GM23338 (cell line): ENCODE data around the gene TSPAN3.

ENCODE experiments used
- CREB1 ChIP-seq: fragments of 250-450 bp; sonication (Bioruptor Pico); IDR thresholded peaks from 2 replicates; pipeline ENCODE4 v1.5.0; 2020; ENCODE audit warnings: low read depth, mild to moderate bottlenecking, moderate library complexity
- EZH2 ChIP-seq: fragments of 200-600 bp; sonication (generic); IDR thresholded peaks from one replicate; pipeline ENCODE4 v1.8.0; 2017; ENCODE audit warnings: antibody characterized with exemption, mild to moderate bottlenecking, low read depth; ENCODE audit not compliant: unreplicated experiment
- EZH2phosphoT487 ChIP-seq: fragments of 200-600 bp; sonication (generic); IDR thresholded peaks from one replicate; pipeline ENCODE4 v1.8.1; 2018; ENCODE audit warnings: antibody characterized with exemption; ENCODE audit not compliant: unreplicated experiment
- JUNB ChIP-seq: IDR thresholded peaks from one replicate; pipeline ENCODE4 v1.6.1; 2016; ENCODE audit warnings: antibody characterized with exemption; ENCODE audit not compliant: unreplicated experiment
- NANOG ChIP-seq: IDR thresholded peaks from 2 replicates; pipeline ENCODE4 v1.6.1; 2016; ENCODE audit warnings: antibody characterized with exemption, borderline replicate concordance
- POLR2AphosphoS5 ChIP-seq: IDR thresholded peaks from 2 replicates; pipeline ENCODE4 v1.6.1; 2016; ENCODE audit warnings: antibody characterized with exemption, low read depth
- STAT1 ChIP-seq: IDR thresholded peaks from one replicate; pipeline ENCODE4 v1.6.1; 2016; ENCODE audit warnings: antibody characterized with exemption; ENCODE audit not compliant: unreplicated experiment
- ZNF114 ChIP-seq: fragments of 250-450 bp; sonication (Bioruptor Pico); IDR thresholded peaks from 2 replicates; pipeline ENCODE4 v1.5.0; 2020; ENCODE audit warnings: mild to moderate bottlenecking, moderate library complexity
- ZNF331 ChIP-seq: fragments of 250-450 bp; sonication (Bioruptor Pico); IDR thresholded peaks from 2 replicates; pipeline ENCODE4 v1.5.0; 2020; ENCODE audit warnings: low read depth, mild to moderate bottlenecking, moderate library complexity
- TF ChIP-seq, protein P1 (sequence below), 2 experiments: fragments of 200-600 bp in 1 of 2; sonication (generic) in 1 of 2; conservative IDR thresholded peaks; 2 replicates each; pipeline versions ENCODE4 v1.5.1 to v1.6.1; 2016 to 2017; ENCODE audit warnings: antibody characterized with exemption in 2 of 2, low read depth in 2 of 2, mild to moderate bottlenecking in 2 of 2, moderate library complexity in 1 of 2
- TF ChIP-seq, protein P2 (sequence below): IDR thresholded peaks from 2 replicates; pipeline ENCODE4 v1.6.1; 2016; ENCODE audit warnings: antibody characterized with exemption
- TF ChIP-seq, protein P3 (sequence below): IDR thresholded peaks from one replicate; pipeline ENCODE4 v1.6.1; 2018; ENCODE audit warnings: antibody characterized with exemption; ENCODE audit not compliant: unreplicated experiment
- TF ChIP-seq, protein P4 (sequence below): fragments of 250-450 bp; sonication (Bioruptor Pico); IDR thresholded peaks from 2 replicates; pipeline ENCODE4 v1.5.0; 2020; ENCODE audit warnings: mild to moderate bottlenecking, moderate library complexity

DNA sequence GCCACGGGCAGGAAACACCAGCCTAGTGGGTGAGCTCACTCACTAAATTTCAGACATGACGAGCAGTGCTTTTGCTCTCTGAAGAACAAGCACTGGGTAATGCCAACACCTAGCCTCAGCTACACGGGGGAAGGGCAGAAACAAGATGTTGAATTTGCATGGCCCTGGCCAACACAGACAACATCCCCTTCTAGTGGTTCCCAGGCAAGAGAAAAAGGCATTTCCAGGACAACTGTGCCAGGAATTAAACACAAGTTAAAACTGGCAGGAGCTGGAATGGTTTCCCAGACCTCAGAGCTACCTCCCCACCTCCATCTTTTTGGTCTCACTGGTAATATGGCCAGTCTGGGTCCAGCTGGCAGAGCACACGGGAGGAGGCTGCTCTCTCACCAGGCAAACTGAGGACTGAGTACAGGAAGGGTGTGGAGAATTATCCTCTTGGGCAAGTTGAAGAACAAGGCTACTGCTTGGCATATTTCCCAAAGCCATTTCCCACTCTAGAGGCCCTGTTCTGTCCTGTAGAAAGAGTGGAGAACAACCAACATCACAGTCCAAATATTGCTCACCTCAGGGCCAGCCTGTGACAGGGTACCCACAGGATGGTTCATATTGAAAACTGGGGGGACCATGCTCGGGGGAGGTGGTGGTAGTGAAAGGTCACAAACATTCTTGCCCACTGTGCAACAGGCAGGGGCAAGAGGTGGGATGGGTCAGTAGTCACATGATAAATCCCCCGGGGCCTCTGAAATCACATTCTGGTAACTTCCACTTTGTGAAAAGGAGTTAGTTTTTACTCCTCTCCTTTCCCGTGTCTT lies 26.5 kb downstream of the TSPAN3 start:
- no peak for TF ChIP-seq EZH2
- TF ChIP-seq, protein P1, sequence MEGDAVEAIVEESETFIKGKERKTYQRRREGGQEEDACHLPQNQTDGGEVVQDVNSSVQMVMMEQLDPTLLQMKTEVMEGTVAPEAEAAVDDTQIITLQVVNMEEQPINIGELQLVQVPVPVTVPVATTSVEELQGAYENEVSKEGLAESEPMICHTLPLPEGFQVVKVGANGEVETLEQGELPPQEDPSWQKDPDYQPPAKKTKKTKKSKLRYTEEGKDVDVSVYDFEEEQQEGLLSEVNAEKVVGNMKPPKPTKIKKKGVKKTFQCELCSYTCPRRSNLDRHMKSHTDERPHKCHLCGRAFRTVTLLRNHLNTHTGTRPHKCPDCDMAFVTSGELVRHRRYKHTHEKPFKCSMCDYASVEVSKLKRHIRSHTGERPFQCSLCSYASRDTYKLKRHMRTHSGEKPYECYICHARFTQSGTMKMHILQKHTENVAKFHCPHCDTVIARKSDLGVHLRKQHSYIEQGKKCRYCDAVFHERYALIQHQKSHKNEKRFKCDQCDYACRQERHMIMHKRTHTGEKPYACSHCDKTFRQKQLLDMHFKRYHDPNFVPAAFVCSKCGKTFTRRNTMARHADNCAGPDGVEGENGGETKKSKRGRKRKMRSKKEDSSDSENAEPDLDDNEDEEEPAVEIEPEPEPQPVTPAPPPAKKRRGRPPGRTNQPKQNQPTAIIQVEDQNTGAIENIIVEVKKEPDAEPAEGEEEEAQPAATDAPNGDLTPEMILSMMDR (conservative IDR thresholded peaks at IDR 0.05; ENCODE audit: low read depth in 2 of 2): no peak
- TF ChIP-seq POLR2AphosphoS5: no peak
- TF ChIP-seq EZH2phosphoT487: no peak
- TF ChIP-seq, protein P2, sequence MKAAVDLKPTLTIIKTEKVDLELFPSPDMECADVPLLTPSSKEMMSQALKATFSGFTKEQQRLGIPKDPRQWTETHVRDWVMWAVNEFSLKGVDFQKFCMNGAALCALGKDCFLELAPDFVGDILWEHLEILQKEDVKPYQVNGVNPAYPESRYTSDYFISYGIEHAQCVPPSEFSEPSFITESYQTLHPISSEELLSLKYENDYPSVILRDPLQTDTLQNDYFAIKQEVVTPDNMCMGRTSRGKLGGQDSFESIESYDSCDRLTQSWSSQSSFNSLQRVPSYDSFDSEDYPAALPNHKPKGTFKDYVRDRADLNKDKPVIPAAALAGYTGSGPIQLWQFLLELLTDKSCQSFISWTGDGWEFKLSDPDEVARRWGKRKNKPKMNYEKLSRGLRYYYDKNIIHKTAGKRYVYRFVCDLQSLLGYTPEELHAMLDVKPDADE: no peak
- TF ChIP-seq, protein P3, sequence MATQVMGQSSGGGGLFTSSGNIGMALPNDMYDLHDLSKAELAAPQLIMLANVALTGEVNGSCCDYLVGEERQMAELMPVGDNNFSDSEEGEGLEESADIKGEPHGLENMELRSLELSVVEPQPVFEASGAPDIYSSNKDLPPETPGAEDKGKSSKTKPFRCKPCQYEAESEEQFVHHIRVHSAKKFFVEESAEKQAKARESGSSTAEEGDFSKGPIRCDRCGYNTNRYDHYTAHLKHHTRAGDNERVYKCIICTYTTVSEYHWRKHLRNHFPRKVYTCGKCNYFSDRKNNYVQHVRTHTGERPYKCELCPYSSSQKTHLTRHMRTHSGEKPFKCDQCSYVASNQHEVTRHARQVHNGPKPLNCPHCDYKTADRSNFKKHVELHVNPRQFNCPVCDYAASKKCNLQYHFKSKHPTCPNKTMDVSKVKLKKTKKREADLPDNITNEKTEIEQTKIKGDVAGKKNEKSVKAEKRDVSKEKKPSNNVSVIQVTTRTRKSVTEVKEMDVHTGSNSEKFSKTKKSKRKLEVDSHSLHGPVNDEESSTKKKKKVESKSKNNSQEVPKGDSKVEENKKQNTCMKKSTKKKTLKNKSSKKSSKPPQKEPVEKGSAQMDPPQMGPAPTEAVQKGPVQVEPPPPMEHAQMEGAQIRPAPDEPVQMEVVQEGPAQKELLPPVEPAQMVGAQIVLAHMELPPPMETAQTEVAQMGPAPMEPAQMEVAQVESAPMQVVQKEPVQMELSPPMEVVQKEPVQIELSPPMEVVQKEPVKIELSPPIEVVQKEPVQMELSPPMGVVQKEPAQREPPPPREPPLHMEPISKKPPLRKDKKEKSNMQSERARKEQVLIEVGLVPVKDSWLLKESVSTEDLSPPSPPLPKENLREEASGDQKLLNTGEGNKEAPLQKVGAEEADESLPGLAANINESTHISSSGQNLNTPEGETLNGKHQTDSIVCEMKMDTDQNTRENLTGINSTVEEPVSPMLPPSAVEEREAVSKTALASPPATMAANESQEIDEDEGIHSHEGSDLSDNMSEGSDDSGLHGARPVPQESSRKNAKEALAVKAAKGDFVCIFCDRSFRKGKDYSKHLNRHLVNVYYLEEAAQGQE: no peak
- TF ChIP-seq CREB1 (CRISPR knock-in tag): no peak
- TF ChIP-seq ZNF331: no peak
- TF ChIP-seq, protein P4, sequence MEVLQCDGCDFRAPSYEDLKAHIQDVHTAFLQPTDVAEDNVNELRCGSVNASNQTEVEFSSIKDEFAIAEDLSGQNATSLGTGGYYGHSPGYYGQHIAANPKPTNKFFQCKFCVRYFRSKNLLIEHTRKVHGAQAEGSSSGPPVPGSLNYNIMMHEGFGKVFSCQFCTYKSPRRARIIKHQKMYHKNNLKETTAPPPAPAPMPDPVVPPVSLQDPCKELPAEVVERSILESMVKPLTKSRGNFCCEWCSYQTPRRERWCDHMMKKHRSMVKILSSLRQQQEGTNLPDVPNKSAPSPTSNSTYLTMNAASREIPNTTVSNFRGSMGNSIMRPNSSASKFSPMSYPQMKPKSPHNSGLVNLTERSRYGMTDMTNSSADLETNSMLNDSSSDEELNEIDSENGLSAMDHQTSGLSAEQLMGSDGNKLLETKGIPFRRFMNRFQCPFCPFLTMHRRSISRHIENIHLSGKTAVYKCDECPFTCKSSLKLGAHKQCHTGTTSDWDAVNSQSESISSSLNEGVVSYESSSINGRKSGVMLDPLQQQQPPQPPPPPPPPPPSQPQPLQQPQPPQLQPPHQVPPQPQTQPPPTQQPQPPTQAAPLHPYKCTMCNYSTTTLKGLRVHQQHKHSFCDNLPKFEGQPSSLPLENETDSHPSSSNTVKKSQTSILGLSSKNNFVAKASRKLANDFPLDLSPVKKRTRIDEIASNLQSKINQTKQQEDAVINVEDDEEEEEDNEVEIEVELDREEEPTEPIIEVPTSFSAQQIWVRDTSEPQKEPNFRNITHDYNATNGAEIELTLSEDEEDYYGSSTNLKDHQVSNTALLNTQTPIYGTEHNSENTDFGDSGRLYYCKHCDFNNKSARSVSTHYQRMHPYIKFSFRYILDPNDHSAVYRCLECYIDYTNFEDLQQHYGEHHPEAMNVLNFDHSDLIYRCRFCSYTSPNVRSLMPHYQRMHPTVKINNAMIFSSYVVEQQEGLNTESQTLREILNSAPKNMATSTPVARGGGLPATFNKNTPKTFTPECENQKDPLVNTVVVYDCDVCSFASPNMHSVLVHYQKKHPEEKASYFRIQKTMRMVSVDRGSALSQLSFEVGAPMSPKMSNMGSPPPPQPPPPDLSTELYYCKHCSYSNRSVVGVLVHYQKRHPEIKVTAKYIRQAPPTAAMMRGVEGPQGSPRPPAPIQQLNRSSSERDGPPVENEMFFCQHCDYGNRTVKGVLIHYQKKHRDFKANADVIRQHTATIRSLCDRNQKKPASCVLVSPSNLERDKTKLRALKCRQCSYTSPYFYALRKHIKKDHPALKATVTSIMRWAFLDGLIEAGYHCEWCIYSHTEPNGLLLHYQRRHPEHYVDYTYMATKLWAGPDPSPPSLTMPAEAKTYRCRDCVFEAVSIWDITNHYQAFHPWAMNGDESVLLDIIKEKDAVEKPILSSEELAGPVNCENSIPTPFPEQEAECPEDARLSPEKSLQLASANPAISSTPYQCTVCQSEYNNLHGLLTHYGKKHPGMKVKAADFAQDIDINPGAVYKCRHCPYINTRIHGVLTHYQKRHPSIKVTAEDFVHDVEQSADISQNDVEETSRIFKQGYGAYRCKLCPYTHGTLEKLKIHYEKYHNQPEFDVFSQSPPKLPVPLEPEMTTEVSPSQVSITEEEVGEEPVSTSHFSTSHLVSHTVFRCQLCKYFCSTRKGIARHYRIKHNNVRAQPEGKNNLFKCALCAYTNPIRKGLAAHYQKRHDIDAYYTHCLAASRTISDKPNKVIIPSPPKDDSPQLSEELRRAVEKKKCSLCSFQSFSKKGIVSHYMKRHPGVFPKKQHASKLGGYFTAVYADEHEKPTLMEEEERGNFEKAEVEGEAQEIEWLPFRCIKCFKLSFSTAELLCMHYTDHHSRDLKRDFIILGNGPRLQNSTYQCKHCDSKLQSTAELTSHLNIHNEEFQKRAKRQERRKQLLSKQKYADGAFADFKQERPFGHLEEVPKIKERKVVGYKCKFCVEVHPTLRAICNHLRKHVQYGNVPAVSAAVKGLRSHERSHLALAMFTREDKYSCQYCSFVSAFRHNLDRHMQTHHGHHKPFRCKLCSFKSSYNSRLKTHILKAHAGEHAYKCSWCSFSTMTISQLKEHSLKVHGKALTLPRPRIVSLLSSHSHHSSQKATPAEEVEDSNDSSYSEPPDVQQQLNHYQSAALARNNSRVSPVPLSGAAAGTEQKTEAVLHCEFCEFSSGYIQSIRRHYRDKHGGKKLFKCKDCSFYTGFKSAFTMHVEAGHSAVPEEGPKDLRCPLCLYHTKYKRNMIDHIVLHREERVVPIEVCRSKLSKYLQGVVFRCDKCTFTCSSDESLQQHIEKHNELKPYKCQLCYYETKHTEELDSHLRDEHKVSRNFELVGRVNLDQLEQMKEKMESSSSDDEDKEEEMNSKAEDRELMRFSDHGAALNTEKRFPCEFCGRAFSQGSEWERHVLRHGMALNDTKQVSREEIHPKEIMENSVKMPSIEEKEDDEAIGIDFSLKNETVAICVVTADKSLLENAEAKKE (CRISPR knock-in tag): no peak
- no peak for TF ChIP-seq NANOG
- no peak for TF ChIP-seq STAT1
- no peak for TF ChIP-seq JUNB
- no peak for TF ChIP-seq ZNF114
